ENCODE results near the gene MLKL. TPM values are rescaled to one million over a fixed set of nuclear protein-coding genes. Genes with fewer than 3 reads are reported as not detected.
A peak's percentile ranks its signal among the peaks of the same experiment; 100 is the strongest.

MLKL gene
- total RNA-seq, 1 experiment from 2014 or later: 4.3 TPM

DNA sequence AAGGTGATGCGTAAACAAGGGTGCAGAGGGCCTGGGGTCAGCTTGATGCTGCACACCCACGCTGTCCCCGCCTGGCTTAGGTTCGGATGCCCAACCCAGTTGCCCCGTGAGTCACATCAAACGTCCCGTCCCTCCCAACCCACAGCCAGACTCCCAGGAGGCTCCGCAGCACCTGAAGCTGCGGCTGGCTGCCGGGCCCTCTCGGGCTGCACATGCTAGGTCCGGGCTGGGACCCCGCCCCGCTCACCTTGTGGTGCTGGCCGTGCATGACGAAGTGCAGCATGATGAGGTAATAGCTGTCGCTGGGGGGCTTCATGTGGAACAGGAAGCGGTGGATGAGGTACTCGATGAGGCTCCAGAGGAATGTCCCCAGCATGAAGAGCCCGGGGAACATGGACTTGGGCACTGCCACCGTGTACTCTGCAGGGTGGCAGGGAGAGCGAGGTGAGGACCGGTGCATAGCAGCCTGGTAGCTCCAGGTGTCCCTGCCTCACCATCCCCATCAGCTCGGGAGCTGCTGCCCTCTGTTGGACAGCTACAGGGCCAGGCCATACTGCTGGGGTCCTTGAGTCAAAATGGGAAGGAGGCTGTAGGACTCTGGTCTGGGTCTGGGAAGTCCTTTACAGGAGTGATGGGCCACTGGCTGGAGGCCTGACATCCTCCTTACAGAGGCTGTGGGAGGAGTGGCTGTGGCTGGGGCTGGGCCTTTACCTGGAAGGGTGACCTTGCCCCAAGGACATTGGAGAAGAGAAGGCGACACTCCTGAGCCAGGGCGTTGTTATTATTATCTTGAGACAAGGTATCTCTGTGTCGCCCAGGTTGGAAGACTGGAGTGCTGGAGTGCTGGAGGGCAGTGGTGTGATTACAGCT is 18.3 kb upstream of the MLKL start:
- peak; percentile 60 for ATAC-seq
- Mint-ChIP-seq H3K9me3 (no peaks in the 10 kb centered on the region), H3K27ac (peak overlapping the region; percentile 72), H3K27me3 (ENCODE audit: low read depth) (no peaks in the 10 kb centered on the region), H3K4me3 (no peak overlapping the region), H3K36me3 (no peaks in the 10 kb centered on the region), H3K4me1 (no peaks in the 10 kb centered on the region)
- POLR2A ChIA-PET: no interaction called here
- no peak for DNase-seq (ENCODE audit: low spot score)
- CTCF ChIA-PET: interaction anchor here (0.9 to 1.9 kb wide), 7 partner anchors 10 to 144 kb away, joined by 4 to 9 read pairs (median 4); partner anchors contain the start of genes FA2H, MLKL and RFWD3
- TF ChIP-seq GTF2I (CRISPR knock-in tag; conservative IDR thresholded peaks at IDR 0.05) (0 out of 2 replicates have a peak, but pooled peaks have one; percentile 52), ETV6 (CRISPR knock-in tag; IDR thresholded peaks at IDR 0.05) (no peak)

GRCh38 chr16:74718140-74718539 is 17.5 kb upstream of the MLKL start:
- ChIA-PET POLR2A (no interaction called here), CTCF (interaction anchor here (0.9 to 4.0 kb wide), 5 partner anchors 9 to 144 kb away, joined by 4 to 28 read pairs (median 7); partner anchors contain the start of genes FA2H and MLKL)
- Mint-ChIP-seq H3K27me3 (ENCODE audit: low read depth) (no peaks in the 10 kb centered on the region), H3K4me1 (no peaks in the 10 kb centered on the region), H3K9me3 (no peaks in the 10 kb centered on the region), H3K4me3 (no peak overlapping the region), H3K36me3 (no peaks in the 10 kb centered on the region), H3K27ac (no peak overlapping the region)
- TF ChIP-seq NR1H2 (CRISPR knock-in tag; IDR thresholded peaks at IDR 0.05) (no peak), SMAD4 (CRISPR knock-in tag; IDR thresholded peaks at IDR 0.05) (no peak), NFATC4 (CRISPR knock-in tag; IDR thresholded peaks at IDR 0.05) (no peak), CBFB (CRISPR knock-in tag; IDR thresholded peaks at IDR 0.05; ENCODE audit: low read depth) (no peak), GRHL2 (CRISPR knock-in tag; IDR thresholded peaks at IDR 0.05; ENCODE audit: insufficient replicate concordance, severe bottlenecking) (no peak), ZNF317 (CRISPR knock-in tag; IDR thresholded peaks at IDR 0.05; ENCODE audit: borderline replicate concordance, low read depth) (no peak), AR (CRISPR knock-in tag; IDR thresholded peaks at IDR 0.05) (no peak), E2F1 (CRISPR knock-in tag; IDR thresholded peaks at IDR 0.05) (no peak), SP1 (CRISPR knock-in tag; conservative IDR thresholded peaks at IDR 0.05) (no peak), ZNF263 (CRISPR knock-in tag; IDR thresholded peaks at IDR 0.05; ENCODE audit: low read depth) (no peak), FOXJ3 (CRISPR knock-in tag; IDR thresholded peaks at IDR 0.05; ENCODE audit: borderline replicate concordance) (no peak), NFYB (CRISPR knock-in tag; conservative IDR thresholded peaks at IDR 0.05; ENCODE audit: low read depth) (no peak)
- TF ChIP-seq, protein P1, sequence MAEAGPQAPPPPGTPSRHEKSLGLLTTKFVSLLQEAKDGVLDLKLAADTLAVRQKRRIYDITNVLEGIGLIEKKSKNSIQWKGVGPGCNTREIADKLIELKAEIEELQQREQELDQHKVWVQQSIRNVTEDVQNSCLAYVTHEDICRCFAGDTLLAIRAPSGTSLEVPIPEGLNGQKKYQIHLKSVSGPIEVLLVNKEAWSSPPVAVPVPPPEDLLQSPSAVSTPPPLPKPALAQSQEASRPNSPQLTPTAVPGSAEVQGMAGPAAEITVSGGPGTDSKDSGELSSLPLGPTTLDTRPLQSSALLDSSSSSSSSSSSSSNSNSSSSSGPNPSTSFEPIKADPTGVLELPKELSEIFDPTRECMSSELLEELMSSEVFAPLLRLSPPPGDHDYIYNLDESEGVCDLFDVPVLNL (CRISPR knock-in tag; IDR thresholded peaks at IDR 0.05; ENCODE audit: borderline replicate concordance, low read depth): no peak
- TF ChIP-seq, protein P2, sequence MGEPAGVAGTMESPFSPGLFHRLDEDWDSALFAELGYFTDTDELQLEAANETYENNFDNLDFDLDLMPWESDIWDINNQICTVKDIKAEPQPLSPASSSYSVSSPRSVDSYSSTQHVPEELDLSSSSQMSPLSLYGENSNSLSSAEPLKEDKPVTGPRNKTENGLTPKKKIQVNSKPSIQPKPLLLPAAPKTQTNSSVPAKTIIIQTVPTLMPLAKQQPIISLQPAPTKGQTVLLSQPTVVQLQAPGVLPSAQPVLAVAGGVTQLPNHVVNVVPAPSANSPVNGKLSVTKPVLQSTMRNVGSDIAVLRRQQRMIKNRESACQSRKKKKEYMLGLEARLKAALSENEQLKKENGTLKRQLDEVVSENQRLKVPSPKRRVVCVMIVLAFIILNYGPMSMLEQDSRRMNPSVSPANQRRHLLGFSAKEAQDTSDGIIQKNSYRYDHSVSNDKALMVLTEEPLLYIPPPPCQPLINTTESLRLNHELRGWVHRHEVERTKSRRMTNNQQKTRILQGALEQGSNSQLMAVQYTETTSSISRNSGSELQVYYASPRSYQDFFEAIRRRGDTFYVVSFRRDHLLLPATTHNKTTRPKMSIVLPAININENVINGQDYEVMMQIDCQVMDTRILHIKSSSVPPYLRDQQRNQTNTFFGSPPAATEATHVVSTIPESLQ (CRISPR knock-in tag; IDR thresholded peaks at IDR 0.05): no peak
- TF ChIP-seq, protein P3, sequence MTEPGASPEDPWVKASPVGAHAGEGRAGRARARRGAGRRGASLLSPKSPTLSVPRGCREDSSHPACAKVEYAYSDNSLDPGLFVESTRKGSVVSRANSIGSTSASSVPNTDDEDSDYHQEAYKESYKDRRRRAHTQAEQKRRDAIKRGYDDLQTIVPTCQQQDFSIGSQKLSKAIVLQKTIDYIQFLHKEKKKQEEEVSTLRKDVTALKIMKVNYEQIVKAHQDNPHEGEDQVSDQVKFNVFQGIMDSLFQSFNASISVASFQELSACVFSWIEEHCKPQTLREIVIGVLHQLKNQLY (CRISPR knock-in tag; IDR thresholded peaks at IDR 0.05): no peak
- no peak for DNase-seq (ENCODE audit: low spot score)
- ATAC-seq: no peak

Data from WTC11 (cell line).